NCI-H2171 treated with DMSO at 0.1 percent for 48 hours (cell line): ENCODE data around the gene GDPGP1.
"Not testable (repeated sequence)": the region's sequence is repeated elsewhere in the genome, so short reads cannot be mapped to it uniquely, and the experiment has no call there.

Experiments used
- DNase-seq: peaks from one replicate; lab custom pipeline; 2025; lab: John Stamatoyannopoulos, UW

GDPGP1 gene, protein sequence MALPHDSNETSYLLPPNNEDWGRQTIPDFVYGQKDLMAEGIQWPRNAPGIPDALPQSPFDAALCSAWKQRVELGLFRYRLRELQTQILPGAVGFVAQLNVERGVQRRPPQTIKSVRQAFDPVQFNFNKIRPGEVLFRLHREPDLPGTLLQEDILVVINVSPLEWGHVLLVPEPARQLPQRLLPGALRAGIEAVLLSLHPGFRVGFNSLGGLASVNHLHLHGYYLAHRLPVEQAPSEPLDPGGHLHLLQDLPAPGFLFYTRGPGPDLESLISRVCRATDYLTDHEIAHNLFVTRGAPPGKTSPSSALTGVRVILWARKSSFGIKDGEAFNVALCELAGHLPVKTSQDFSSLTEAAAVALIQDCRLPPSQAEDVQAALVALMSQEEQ

DNA sequence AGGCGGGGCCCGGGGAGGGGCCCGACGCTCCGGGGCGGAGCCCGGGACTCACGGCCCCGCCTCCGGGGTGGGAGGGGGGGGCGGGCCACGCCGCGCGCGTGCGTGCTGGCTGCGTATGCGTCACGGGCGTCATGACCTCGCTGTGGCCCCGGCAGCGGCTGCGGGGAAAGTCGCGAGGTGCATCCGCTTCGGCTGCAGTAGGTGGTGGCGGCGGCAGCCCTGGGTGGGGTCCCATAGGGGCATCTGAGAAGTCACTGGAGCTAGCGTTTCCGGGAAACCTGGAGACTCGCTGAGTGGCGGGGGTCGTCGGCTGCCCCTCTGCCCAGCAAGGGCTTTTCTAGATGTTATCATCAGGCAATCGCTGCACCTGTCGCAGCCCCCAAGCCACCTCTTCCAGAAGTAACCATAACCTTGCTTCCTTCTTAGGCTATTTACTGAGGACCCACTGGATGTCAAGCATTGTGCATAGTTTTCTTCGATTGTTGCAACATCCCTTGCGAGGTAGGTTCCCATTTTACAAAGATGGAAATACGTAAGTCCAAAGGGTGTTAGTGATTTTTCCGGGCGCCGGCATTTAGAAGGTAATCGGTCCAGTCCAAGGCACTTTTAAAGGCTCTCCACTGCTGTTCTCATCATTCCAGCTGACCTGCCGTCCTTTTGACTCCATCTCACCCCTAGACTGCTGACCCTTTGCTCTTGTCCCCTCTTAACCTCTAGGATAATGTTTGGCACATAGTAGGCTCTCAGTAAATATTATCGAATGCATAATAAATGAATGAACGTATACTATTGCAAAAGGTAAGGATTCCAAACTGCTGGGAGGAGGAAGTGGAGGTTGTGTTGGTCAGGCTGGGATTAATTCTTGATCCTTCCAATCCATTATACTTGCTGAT lies at the start of gene GDPGP1:
Gene GDPGP1 (plus strand): TSS at position 114 of the 893 bp plus-strand sequence. CDS start 6,700 bp downstream, outside the sequence.
- DNase-seq, result no peak

DNA sequence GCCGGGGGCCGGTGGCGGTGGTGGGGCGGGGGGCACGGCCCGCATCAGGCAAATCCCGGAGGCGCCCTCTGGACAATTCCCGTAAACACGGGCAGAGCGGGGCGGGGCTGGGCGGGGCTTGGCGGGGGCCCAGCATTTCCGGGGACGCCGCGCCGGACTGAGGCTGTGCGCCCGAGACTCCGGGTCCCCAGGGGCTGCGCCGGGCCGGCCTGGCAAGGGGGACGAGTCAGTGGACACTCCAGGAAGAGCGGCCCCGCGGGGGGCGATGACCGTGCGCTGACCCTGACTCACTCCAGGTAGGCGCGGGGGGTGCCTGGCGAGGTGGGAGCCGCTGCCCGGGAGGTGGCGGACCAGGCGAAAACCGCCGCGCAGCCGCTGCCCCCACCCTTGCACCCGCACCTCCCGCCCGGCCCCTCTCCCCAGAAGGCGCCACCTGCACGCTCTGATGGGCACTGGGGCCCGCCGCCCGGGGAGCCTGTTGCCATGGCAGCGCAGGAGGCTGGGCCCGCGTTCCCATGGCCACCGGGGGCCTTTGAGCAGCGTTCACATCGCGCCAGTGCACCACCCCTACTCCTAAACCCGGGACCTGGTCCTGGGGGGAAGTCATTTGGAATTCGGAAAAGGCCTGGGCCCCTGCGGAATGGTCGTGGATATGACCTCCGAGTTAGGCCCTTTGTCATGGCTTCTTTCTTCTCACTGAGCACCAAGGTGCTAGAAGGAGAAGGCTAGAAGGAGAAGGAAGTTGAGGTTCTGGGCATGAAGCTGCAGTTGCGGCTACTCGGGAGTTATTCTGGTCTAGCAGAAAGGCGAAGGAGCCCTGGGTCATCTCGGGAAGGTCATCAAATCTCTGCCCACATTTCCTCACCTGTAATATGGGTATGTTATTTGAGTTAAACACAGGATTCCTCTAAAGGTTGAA lies 49.0 kb upstream of the GDPGP1 start:
- peak; percentile 68 for DNase-seq

DNA sequence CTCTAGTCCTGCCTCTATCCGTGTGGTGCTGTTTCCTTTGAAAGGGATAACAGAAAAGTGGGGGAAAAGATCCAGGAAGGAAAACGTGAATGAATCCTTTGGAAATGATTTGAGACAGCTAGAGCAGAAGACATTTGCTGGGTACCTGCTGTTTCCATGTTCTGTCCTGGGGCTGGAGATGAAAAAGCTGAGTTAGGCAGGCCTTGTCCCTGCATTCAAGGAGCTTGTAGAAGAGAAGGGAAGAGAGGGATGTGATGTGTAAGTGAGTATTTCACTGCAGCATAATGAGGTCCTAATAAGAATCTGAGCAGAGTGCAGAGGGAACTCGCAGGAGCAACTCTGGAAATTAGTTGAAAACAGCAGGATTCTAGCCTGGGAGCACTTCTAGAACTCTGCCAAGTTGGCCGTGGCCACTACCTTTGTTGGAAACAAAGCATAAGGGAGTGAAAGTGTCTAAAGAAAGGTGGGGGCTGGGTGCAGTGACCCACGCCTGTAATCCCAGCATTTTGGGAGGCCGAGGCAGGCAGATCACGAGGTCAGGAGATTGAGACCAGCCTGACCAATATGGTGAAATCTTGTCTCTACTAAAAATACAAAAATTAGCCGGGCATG lies 46.6 kb upstream of the GDPGP1 start:
- no peak for DNase-seq

DNA sequence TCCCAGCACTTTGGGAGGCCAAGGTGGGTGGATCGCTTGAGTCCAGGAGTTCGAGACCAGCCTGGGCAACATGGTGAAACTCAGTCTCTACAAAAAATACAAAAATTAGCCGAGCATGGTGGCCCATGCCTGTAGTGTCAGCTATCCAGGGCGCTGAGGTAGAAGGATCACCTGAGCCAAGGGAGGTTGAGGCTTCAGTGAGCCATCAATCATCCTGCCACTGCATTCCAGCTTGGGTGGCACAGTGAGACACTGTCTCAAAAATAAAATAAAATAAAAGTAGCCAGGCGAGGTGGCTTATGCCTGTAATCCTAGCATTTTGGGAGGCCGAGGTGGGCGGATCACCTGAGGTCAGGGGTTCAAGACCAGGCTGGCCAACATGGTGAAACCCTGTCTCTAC lies 45.9 kb upstream of the GDPGP1 start:
- DNase-seq, result not testable (repeated sequence)

DNA sequence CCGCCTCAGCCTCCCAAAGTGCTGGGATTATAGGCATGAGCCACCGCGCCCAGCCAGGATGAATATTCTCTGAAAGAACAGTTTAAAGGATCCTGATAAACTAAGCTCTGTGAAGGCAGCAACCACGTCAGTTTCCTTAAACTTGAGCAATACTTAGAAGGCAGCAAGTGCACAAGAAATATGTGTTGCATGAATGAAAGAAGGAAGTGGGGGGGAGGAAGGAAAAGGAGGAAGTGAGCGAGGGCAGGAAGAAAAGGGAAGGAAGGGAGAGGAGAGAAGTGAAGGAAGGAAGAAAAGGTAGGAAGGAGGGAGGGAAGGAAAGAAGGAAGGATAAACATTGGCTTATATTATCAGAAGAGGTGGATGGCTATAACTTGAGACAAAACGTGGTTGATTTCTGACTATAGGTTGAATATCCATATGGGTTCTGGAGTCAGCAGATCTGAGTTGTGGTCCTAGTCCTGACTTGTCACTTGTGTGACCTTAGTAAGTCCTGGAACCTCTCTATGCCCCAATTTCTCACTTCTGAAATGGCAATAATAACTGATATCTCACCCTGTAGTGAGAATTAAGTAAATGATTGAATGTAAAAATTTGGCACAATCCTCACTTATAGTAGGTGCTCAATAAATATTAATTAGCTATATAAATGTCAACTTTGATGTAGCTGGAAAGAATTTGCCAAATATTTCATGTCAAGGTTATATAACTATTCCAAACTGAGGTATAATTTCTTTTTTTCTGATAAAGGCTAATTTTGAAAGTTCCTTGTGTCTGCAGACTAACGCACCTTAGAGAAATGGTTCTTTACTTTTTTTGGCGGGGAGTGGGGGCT lies 44.9 kb upstream of the GDPGP1 start:
- no peak for DNase-seq

DNA sequence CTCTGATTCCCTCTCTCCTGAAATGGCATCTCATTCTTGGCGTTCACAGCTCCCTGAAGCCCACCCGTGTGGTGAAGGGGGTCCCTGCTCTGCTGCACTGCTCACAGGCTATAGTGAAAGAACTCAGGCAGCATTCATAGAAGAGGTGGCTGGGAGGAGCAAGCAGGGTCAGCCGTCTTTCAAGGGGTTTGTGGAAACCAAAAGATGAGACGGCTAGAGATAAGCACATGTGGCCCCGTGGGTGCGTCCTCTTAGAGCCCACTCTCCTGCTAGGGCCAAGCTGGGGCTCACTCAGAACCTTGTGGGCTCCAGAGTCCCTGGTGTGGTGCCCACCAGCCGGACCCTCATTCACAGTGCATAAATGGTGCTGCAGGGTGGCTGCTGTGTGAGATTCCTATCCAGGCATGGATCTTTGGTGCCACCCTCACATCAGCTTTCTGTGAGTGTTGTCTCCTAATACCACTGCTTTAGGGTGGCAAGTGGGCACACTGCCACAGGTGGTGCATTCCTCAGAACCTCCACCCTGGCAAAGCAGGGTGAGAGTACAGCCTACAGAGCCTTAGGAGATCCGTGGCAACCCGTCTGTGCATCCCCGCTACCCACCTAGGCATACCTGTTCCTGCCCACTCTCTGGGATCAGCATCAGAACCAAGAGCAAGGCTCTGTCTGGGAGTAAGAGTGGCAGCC lies 44.1 kb upstream of the GDPGP1 start:
- no peak for DNase-seq

DNA sequence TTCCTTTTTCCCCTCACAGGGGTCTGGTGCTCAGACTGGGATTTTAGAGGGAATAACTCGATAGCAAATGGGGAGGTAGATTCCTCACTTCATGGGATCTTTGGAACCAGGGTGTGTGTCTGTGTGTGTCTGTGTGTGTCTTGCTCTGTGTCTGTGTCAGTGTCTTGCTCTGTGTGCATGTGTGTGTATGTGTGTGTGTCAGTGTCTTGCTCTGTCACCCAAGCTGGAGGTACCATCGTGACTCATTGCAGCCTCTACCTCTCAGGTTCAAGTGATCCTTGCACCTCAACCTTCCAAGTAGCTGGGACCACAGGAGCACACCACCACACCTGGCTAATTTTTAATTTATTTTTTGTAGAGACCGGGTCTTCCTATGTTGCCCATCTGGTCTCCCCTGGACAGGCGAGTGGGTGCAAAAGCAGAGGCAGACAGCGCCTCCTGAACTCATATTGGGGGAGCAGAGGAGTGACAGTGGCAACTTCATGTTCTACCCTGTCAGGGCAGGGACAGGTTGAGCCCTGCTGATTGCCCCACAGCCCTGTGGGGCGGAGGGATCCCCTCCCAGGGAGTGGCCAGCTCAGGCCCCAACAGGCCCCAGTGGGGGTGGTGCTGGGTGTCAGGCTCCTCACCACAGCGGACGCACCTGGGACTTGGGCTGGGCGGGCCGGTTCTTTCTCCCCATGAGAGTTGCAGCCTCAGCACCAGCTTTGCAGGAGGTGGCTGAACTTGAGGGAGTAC lies 43.2 kb upstream of the GDPGP1 start:
- no peak for DNase-seq

DNA sequence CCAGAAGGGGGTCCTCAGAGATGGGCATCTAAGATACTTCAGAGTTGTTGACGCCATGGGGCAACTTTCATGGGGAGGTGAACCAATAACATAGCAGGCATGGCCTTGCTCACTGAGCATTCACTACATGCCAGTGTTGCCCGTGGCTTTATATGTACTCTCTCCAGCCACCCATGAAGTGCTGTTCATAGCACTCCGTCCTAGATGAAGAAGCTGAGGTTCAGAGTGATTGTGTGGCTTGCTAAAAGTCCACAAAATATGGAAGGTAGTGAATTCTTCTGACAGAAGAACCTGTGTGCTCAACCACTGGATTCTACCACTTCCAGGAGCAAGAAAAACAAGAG lies 42.7 kb upstream of the GDPGP1 start:
- DNase-seq, result no peak

DNA sequence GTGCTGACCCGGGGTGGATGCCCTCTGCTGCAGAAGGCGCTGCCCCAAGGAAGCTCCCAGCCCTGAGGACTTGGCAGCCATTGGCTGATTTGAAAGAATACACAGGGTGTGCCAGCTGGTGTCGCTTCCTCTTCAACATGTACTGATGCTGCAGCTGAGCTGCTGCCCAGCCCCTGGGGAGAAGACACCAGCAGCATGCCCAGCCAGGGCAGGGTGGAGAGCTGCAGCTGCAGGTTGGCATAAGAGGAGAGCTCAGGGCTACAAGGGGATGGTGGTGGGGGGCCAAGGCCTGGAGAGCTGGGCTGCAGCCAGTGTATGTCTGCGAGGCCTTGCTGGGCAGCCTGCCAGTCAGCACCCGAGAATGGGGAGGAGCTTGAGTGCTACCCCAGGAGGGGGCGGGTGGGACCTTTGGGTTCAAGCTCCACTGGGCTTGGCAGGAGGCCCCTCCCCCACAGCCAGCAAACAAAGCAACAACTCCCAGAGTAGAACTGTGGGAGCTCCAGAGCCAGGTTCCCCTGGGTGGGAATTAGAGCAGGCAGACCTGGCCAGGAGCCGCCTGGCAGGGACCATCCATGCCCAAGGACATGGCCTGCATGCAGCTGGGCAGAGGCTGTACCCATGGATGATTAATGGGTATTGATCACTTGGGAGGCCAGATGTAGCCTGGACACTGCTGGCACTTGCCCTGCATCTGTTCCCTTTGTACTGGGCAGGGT lies 42.1 kb upstream of the GDPGP1 start:
- DNase-seq, result peak; percentile 96

DNA sequence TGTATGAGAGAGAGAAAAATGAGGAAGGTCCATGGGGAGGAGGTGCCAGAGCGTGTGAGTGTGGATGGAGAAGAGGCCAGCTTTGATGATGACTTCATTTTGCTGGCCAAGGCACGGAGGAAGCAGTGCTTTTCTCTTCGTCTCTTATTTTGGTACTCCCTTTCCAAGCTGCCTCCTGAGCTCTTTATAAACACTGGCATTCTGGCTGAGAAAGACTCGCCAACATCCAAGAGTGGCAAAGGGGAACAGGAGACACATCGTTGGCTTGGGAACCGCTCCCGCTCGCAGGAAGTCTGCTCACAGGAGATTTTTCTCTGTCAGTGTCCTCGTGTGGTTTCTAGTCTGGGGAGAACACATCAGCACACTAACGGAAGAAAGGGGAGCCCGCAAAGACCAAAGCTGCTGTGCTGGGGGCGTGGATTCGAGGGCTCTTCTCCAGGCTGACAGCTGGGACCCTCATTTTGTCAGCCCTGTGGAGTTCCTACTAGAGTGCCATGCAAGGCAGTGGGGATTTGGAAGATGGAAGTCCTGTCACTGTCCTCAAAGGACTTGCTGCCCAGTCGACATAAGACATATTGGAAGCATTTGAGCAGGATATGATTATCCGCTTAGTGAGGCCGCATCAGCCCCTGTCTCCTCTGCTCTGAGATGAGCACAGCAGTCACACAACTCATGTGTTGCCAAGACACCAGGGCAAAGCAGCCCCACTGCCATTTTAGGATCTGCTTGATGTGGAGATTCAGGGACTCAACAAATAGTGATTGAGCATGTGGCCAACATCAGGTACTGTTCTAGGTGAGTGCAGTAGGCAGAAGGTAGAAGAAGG lies 40.8 kb upstream of the GDPGP1 start:
- no peak for DNase-seq

DNA sequence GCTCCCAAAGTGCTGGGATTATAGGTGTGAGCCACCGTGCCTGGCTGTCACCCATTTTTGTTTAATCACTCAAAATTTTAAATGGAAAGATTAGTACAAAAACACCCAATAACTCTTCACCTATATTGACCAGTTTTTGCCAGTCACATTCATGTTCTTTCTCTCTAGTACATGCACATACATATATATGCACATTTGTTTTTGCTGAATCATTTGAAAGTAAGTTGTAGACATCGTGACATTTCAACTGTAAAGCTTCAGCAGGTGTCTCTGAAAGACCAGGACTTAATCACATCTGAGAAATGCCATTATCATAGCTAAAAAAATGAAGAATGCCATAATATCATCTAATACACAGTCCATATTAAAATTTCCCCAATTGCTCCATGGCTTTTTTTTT lies 39.4 kb upstream of the GDPGP1 start:
- DNase-seq, result no peak

DNA sequence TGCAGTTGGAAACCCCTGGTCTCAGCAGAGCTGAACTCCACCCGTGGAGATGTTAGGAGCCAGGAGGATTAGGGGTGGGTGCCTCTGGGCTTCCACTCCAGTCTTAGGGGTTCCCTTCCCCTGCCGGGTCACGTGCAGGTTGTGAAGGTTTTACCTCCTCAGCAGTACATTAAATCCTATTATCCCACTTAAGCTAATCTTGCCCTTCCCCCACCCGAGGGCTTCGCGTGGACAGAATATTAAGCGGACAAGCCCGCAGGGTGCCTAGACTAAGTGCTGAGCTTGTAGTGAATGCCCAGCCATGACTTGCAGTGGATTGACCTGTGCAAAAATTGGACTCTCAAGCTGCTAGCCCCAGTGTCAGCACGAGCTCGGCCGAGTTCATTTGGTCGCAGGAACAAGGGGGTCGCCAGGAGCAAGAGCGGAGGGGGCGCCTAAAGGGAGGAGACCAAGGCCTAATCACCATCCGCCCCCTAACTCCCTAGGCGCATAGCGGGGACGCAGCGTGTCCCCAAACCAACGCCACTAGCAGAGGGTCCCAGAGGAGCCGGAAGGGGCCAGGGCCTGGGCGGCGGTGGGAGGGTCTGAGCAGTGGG lies 33.4 kb upstream of the GDPGP1 start:
- DNase-seq, result no peak

DNA sequence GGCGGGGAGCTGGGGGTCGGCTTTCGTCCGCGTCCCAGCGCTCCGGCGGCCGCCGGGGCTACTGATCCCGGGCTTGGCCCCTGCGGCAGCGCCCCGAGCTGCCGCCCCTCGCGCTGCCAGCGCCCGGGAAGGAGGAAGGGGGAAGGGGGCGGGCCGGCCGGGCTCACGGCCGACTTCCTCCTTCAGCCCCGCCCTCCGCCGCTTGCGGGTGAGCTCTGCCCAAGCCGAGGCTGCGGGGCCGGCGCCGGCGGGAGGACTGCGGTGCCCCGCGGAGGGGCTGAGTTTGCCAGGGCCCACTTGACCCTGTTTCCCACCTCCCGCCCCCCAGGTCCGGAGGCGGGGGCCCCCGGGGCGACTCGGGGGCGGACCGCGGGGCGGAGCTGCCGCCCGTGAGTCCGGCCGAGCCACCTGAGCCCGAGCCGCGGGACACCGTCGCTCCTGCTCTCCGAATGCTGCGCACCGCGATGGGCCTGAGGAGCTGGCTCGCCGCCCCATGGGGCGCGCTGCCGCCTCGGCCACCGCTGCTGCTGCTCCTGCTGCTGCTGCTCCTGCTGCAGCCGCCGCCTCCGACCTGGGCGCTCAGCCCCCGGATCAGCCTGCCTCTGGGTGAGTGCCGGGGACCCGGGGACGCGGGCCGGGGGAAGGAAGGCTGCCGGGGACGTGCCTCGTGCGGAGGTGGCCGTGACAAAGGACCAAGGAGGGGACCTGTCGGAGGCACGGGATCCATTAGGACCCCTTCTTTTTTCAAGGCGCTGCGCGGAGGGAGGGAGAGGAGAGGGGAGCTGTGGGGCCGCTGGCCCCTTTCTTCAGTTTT lies 32.7 kb upstream of the GDPGP1 start, which contains the start of gene SEMA4B:
Gene SEMA4B (plus strand): TSS at position 201 of the 814 bp plus-strand sequence. CDS start 249 bp downstream, at position 450.
- peak; percentile 41 for DNase-seq

DNA sequence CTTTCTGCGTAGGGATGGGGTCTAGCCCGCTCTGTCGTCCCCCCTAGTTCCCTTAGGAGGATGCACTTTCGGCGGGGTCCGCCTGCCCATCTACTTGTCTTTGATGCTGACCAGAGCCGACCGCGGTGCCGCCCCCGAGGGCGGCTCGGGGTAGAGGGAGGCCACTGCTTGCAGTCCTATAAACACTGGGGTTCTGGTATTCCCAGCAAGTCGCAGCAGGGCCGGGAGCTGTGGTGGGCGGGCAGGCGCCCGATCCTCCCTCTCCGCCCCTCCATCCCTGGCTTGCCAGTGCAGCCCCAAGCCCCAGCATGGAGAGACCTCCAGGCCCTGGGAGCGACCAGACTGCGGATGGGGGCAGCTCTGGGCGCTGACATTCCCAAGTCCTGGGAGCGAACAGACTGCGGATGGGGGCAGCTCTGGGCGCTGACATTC lies 32.0 kb upstream of the GDPGP1 start:
- DNase-seq, result no peak

DNA sequence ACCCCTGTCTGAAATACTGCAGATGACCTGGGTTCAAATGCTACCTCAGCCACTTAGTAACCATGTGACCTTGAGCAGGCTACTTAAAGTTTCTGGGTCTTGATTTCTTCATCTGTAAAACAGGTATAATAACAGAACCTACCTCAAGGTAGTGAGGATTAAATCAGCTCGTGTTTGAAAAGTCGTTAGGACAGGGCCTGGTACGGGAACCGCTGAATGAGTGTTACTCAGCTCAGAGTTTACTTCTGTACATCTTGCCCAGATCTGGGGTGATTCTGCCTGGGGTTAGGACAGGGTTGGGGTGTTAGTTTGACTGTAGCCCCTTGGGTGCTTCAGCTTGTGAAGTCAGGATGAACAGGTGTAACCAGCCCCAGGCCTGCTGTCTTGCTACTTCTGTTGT lies 31.1 kb upstream of the GDPGP1 start:
- no peak for DNase-seq

DNA sequence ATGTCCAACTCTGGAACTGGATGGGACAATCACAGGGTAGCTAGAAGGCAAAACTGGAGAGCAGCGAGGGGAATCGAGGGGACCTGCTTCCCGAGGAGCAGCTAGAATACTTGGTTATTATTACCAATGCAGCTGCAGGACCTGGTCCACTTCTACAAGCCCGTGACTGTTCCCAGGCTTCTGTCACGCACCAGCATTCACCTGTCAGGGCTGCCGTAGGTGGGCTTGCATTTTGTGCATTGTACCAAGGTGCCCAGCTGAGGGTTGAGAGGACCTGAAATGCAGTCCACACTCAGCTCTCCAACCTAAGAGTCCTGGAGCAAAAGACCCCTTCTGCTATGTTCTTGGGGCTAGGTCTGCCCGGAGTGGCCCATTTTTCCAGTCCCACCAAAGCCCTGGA lies 30.5 kb upstream of the GDPGP1 start:
- no peak for DNase-seq
